IMR-90 (cell line): Measurements from ENCODE around the gene GCK.

Experiments used
- MAFK ChIP-seq: IDR thresholded peaks from 2 replicates; pipeline ENCODE4 v1.6.1; 2012; ENCODE audit warnings: low read depth, low read length, improper control_type of control experiment
- POLR2A ChIP-seq: IDR thresholded peaks from 2 replicates; pipeline ENCODE4 v1.6.1; 2012; ENCODE audit warnings: mild to moderate bottlenecking, low read depth, low read length
- RAD21 ChIP-seq: IDR thresholded peaks from 2 replicates; pipeline ENCODE4 v1.6.1; 2012; ENCODE audit warnings: low read length, improper control_type of control experiment
- RFX5 ChIP-seq: IDR thresholded peaks from 2 replicates; pipeline ENCODE4 v1.8.0; 2012; ENCODE audit warnings: low read depth, mild to moderate bottlenecking, low read length, moderate library complexity
- TF ChIP-seq, protein P1 (sequence below): conservative IDR thresholded peaks from 2 replicates; pipeline ENCODE4 v1.5.1; 2012; ENCODE audit warnings: mild to moderate bottlenecking, low read depth, low read length, improper control_type of control experiment

DNA sequence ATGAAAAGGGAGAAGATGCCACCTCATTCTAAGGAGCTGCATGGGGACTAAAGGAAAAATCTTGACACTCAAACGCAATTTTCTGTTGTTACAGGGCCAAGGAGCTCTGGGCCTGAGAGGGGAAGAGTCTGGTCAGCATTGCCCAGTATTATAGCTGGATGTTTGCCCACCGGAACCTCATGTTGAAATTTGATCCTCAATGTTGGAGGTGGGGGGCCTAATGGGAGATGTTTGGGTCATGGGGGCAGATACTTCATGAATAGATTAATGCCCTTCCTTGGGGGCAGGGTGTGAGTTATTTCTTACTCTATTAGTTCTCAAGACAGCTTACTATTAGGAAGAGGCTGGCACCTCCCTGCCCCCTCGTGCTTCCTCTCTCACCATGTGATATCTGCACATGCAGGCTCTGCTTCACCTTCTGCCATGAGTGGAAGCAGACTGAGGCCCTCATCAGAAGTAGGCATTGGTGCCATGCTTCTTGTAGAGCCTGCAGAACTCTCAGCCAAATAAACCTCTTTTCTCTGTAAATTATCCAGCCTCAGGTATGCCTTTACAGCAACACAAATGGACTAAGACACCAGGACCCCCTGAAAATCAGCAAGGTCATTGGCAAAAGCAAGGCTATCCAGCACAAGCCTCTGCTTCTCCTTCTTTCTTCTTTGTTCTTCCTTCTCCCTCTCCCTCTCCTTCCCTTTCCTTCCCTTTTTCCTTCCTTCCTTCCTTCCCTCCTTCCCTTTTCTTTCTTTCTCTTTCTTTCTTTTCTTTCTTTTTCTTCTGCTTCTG is 15.1 kb downstream of the GCK start:
- TF ChIP-seq, protein P1, sequence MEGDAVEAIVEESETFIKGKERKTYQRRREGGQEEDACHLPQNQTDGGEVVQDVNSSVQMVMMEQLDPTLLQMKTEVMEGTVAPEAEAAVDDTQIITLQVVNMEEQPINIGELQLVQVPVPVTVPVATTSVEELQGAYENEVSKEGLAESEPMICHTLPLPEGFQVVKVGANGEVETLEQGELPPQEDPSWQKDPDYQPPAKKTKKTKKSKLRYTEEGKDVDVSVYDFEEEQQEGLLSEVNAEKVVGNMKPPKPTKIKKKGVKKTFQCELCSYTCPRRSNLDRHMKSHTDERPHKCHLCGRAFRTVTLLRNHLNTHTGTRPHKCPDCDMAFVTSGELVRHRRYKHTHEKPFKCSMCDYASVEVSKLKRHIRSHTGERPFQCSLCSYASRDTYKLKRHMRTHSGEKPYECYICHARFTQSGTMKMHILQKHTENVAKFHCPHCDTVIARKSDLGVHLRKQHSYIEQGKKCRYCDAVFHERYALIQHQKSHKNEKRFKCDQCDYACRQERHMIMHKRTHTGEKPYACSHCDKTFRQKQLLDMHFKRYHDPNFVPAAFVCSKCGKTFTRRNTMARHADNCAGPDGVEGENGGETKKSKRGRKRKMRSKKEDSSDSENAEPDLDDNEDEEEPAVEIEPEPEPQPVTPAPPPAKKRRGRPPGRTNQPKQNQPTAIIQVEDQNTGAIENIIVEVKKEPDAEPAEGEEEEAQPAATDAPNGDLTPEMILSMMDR, result no peak
- no peak for TF ChIP-seq POLR2A
- no peak for TF ChIP-seq RFX5
- no peak for TF ChIP-seq RAD21
- TF ChIP-seq MAFK, result no peak
